ENCODE measurements around the gene SLC16A5. TPM values are rescaled to one million over a fixed set of nuclear protein-coding genes. Genes with fewer than 3 reads are reported as not detected.

The SLC16A5 gene
- polyA plus RNA-seq, 3 donors, result 26.1 to 99.4 (median 27.0) TPM

GRCh38 chr17:75098861-75099260, 11.1 kb downstream of the SLC16A5 start:
- H3K4me1 Mint-ChIP-seq, result peaks cover 41% of the 10 kb centered on the region
- 94% methylated on average over 5 of the region's 7 CpGs for WGBS (ENCODE audit: insufficient coverage)
- H4K20me1 ChIP-seq (ENCODE audit: insufficient read depth, low read length), result peaks cover 4% of the 10 kb centered on the region
- H3K79me2 ChIP-seq (ENCODE audit: insufficient read depth, low read length), result peaks cover 11% of the 10 kb centered on the region
- no peak overlapping the region for H3K27ac ChIP-seq (ENCODE audit: low read depth in 1 of 2, low read length in 2 of 2)
- no peak overlapping the region for H3K4me2 ChIP-seq (replicated peaks; ENCODE audit: extremely low read depth, low read length, poor library complexity, severe bottlenecking)
- H3K9me3 Mint-ChIP-seq, result peaks cover 0 to 2% (median 0%) of the 10 kb centered on the region in 7 donors
- H3K4me3 Mint-ChIP-seq, result peak overlapping the region in 1 of 2 donors; percentile 37
- peaks cover 36 to 46% of the 10 kb centered on the region in 2 donors for H3K36me3 ChIP-seq (replicated peaks in 1 of 2; ENCODE audit: control insufficient read depth in 1 of 2, insufficient read depth in 2 of 2, low read length in 2 of 2)
- peak overlapping the region in 2 of 7 donors; percentile 37 to 54 for H3K27ac Mint-ChIP-seq
- TF ChIP-seq CTCF (IDR thresholded peaks at IDR 0.05), result no peak
- H2AFZ ChIP-seq (ENCODE audit: insufficient read depth, low read depth, low read length, poor library complexity, severe bottlenecking), result no peak overlapping the region
- H3K4me1 ChIP-seq (ENCODE audit: control insufficient read depth in 1 of 2, insufficient read depth in 2 of 2, low read length in 2 of 2), result peaks cover 43 to 44% of the 10 kb centered on the region in 2 donors
- no peak overlapping the region for H3K4me3 ChIP-seq (replicated peaks in 1 of 3; ENCODE audit: low read depth in 2 of 3, low read length in 3 of 3)
- peaks cover 42 to 78% of the 10 kb centered on the region in 2 donors for H3K36me3 Mint-ChIP-seq
- DNase-seq, result no peak
- no peaks in the 10 kb centered on the region for H3K9me3 ChIP-seq (replicated peaks in 1 of 2; ENCODE audit: control insufficient read depth in 1 of 2, insufficient read depth in 1 of 2, low read length in 2 of 2)
- intact Hi-C loops (cut with micrococcal nuclease), result no loop called here
- no peak overlapping the region for H3K9ac ChIP-seq (ENCODE audit: insufficient read depth, low read length, poor library complexity, severe bottlenecking)
- H3K27me3 ChIP-seq (ENCODE audit: control insufficient read depth in 2 of 2, insufficient read depth in 2 of 2, low read length in 2 of 2), result no peaks in the 10 kb centered on the region
- peaks cover 0 to 4% (median 3%) of the 10 kb centered on the region in 3 donors for H3K27me3 Mint-ChIP-seq (ENCODE audit: low read depth in 3 of 3)

- no peak overlapping the region for H2AFZ ChIP-seq (ENCODE audit: insufficient read depth, low read depth, low read length, poor library complexity, severe bottlenecking)
- H3K9me3 Mint-ChIP-seq, result peaks cover 0 to 2% (median 0%) of the 10 kb centered on the region in 7 donors
- peaks cover 2% of the 10 kb centered on the region for H3K79me2 ChIP-seq (ENCODE audit: insufficient read depth, low read length)
- peaks cover 0 to 4% (median 3%) of the 10 kb centered on the region in 3 donors for H3K27me3 Mint-ChIP-seq (ENCODE audit: low read depth in 3 of 3)
- 98% methylated on average over 31 of the region's 31 CpGs for WGBS (ENCODE audit: insufficient coverage)
- no peak overlapping the region for H3K4me3 Mint-ChIP-seq
- H3K4me3 ChIP-seq (replicated peaks in 1 of 3; ENCODE audit: low read depth in 2 of 3, low read length in 3 of 3), result no peak overlapping the region
- H4K20me1 ChIP-seq (ENCODE audit: insufficient read depth, low read length), result peaks cover 4% of the 10 kb centered on the region
- no peaks in the 10 kb centered on the region for H3K27me3 ChIP-seq (ENCODE audit: control insufficient read depth in 2 of 2, insufficient read depth in 2 of 2, low read length in 2 of 2)
- H3K4me1 Mint-ChIP-seq, result peaks cover 39% of the 10 kb centered on the region
- TF ChIP-seq CTCF (IDR thresholded peaks at IDR 0.05), result no peak
- DNase-seq, result no peak
- no peaks in the 10 kb centered on the region for H3K9me3 ChIP-seq (replicated peaks in 1 of 2; ENCODE audit: control insufficient read depth in 1 of 2, insufficient read depth in 1 of 2, low read length in 2 of 2)
- H3K36me3 Mint-ChIP-seq, result peaks cover 52 to 82% of the 10 kb centered on the region in 2 donors
- H3K9ac ChIP-seq (ENCODE audit: insufficient read depth, low read length, poor library complexity, severe bottlenecking), result no peak overlapping the region
- H3K4me2 ChIP-seq (replicated peaks; ENCODE audit: extremely low read depth, low read length, poor library complexity, severe bottlenecking), result no peak overlapping the region
- H3K4me1 ChIP-seq (ENCODE audit: control insufficient read depth in 1 of 2, insufficient read depth in 2 of 2, low read length in 2 of 2), result peaks cover 35 to 36% of the 10 kb centered on the region in 2 donors
- intact Hi-C loops (cut with micrococcal nuclease), result no loop called here
- H3K36me3 ChIP-seq (replicated peaks in 1 of 2; ENCODE audit: control insufficient read depth in 1 of 2, insufficient read depth in 2 of 2, low read length in 2 of 2), result peaks cover 42 to 54% of the 10 kb centered on the region in 2 donors
- H3K27ac ChIP-seq (ENCODE audit: low read depth in 1 of 2, low read length in 2 of 2), result no peak overlapping the region
- peak overlapping the region in 2 of 7 donors; percentile 8 to 46 for H3K27ac Mint-ChIP-seq
These were observed 12.3 kb downstream of the SLC16A5 start for GRCh38 chr17:75099881-75100595.

Data from CD14-positive monocyte (primary cell).